HepG2 (cell line): Measurements from ENCODE around the gene WNT1. TPM values are rescaled to one million over a fixed set of nuclear protein-coding genes. Genes with fewer than 3 reads are reported as not detected.

Experiments used
- ATAC-seq: fragments of 200-7000 bp; cut with Tn5 transposase; 3 replicates; pipeline ENCODE4 v1.9.1; 2020; ENCODE audit warnings: mild to moderate bottlenecking, moderate library complexity
- BruUV-seq: library from RNA; stranded (reverse); fragments of 400-500 nt; replicated peaks from 2 replicates; lab custom pipeline; 2021; lab: Mats Ljungman, UMichigan
- CTCF ChIA-PET: fragments of 300-600 bp; formaldehyde crosslinking; extraction: SDS; loops from one replicate; lab custom pipeline; 2021; ENCODE audit warnings: low total read pairs, inconsistent platforms, low intra/inter-chr PET ratio; lab: Yijun Ruan, JAX
- POLR2A ChIA-PET: fragments of 350-600 bp; sonication (Branson Sonifier 250); formaldehyde crosslinking; loops from one replicate; lab custom pipeline; 2020; ENCODE audit warnings: antibody characterized with exemption, inconsistent platforms; lab: Yijun Ruan, JAX
- DNase-seq: peaks from one replicate; pipeline ENCODE4 v3.0.0-alpha.2; 2015; ENCODE audit warnings: low spot score
- FAIRE-seq: peaks from 3 replicates; lab custom pipeline; 2011; peaks lifted over from hg19 to GRCh38; lab: Jason Lieb, UNC
- H2AFZ ChIP-seq: one replicate; pipeline ENCODE4 v1.6.1; 2011; ENCODE audit warnings: low read length, inconsistent platforms
- H3K27ac ChIP-seq: fragments of 300-600 bp; 3 replicates; pipeline ENCODE4 v1.8.0; 2011; ENCODE audit warnings: mixed run types, mild to moderate bottlenecking, mixed read lengths, low read length, inconsistent platforms; ENCODE audit not compliant: insufficient read depth; ENCODE audit errors: extremely low read length
- H3K27me3 ChIP-seq, 2 experiments: fragments of 200-600 bp in 1 of 2; 2 replicates in 1 of 2; 3 replicates in 1 of 2; pipeline versions ENCODE4 v1.6.0 to v1.8.0; 2011; ENCODE audit warnings: low read length in 2 of 2, mild to moderate bottlenecking in 2 of 2, moderate library complexity in 2 of 2, inconsistent platforms in 1 of 2; ENCODE audit not compliant: insufficient read depth in 2 of 2, control insufficient read depth in 1 of 2
- H3K36me3 ChIP-seq, 2 experiments: fragments of 200-600 bp in 1 of 2; replicated peaks in 1 of 2; 2 replicates in 1 of 2; 3 replicates in 1 of 2; pipeline versions ENCODE4 v1.5.1 to v1.8.0; 2011; ENCODE audit warnings: low read length in 2 of 2, inconsistent platforms in 1 of 2; ENCODE audit not compliant: insufficient read depth in 2 of 2, control insufficient read depth in 1 of 2
- H3K4me1 ChIP-seq: 2 replicates; pipeline ENCODE4 v1.5.1; 2012; ENCODE audit warnings: low read length, inconsistent platforms; ENCODE audit not compliant: insufficient read depth
- H3K4me2 ChIP-seq: 2 replicates; pipeline ENCODE4 v1.6.0; 2011; ENCODE audit warnings: low read depth, low read length, inconsistent platforms
- H3K4me3 ChIP-seq, 3 experiments: fragments of 200-600 bp in 1 of 3; sonication (generic), shearing (Covaris generic) in 1 of 3; replicated peaks in 1 of 3; 2 replicates each; pipeline ENCODE4 v1.5.1; 2011 to 2016; ENCODE audit warnings: low read length in 3 of 3, inconsistent platforms in 2 of 3, low read depth in 2 of 3, mild to moderate bottlenecking in 2 of 3, control low read depth in 1 of 3, mixed read lengths in 1 of 3; ENCODE audit not compliant: insufficient read depth in 1 of 3
- H3K79me2 ChIP-seq: one replicate; pipeline ENCODE4 v1.6.1; 2011; ENCODE audit warnings: low read length, inconsistent platforms; ENCODE audit not compliant: insufficient read depth
- H3K9ac ChIP-seq: 2 replicates; pipeline ENCODE4 v1.6.0; 2011; ENCODE audit warnings: mild to moderate bottlenecking, low read depth, low read length, inconsistent platforms; ENCODE audit not compliant: insufficient read depth
- H3K9me3 ChIP-seq: 2 replicates; pipeline ENCODE4 v1.5.1; 2012; ENCODE audit warnings: mild to moderate bottlenecking, low read length
- H4K20me1 ChIP-seq: 2 replicates; pipeline ENCODE4 v1.6.0; 2011; ENCODE audit warnings: inconsistent platforms, mild to moderate bottlenecking, low read length, moderate library complexity; ENCODE audit not compliant: insufficient read depth
- AGO2 ChIP-seq: fragments of 200-400 bp; formaldehyde crosslinking; optimal IDR thresholded peaks from 2 replicates; pipeline ENCODE3; 2017; ENCODE audit warnings: mild to moderate bottlenecking, low read depth, low read length, moderate library complexity
- FOXO1 ChIP-seq: sonication (generic); formaldehyde crosslinking; IDR thresholded peaks from 2 replicates; pipeline ENCODE4 v1.4.0; 2020; ENCODE audit warnings: missing genetic modification reagents
- RBM22 ChIP-seq: fragments of 200-400 bp; formaldehyde crosslinking; optimal IDR thresholded peaks from 2 replicates; pipeline ENCODE3; 2017; ENCODE audit warnings: mild to moderate bottlenecking, low read length, moderate library complexity
- WGBS: methylation state at CpG from one replicate; pipeline ENCODE4 v1.1.6; 2017; ENCODE audit warnings: low lambda C conversion rate; 5-methylcytosine and 5-hydroxymethylcytosine counted together
- in situ Hi-C: cut with HindIII; loops from 2 replicates; pipeline ENCODE4 v1.10.0; 2017; ENCODE audit warnings: low pct_unique_long_range_greater_than_20kb; ENCODE audit not compliant: extremely low pct_ligation_motif_present
- intact Hi-C: fragments of 100-400 bp; cut with micrococcal nuclease; formaldehyde crosslinking; loops from one replicate; pipeline ENCODE4 v1.10.0; 2022; ENCODE audit not compliant: unreplicated experiment
- polyA plus RNA-seq, 8 experiments: library from polyadenylated mRNA; depleted of rRNA in 3 of 8; stranded (reverse) in 7 of 8; unstranded in 1 of 8; fragments of >200 nt; fragmentation: Illumina TruSeq in 4 of 8; extraction: Trizol in 4 of 8; gene quantifications; 2 replicates each; pipeline versions ENCODE4 v1.2.1 to v1.2.3, GENCODE V29; 2011 to 2016; ENCODE audit warnings: low read depth in 4 of 8, missing spikeins in 1 of 8, mixed read lengths in 1 of 8; ENCODE audit not compliant: insufficient read depth in 1 of 8
- total RNA-seq, 5 experiments: library from RNA; depleted of rRNA; stranded (reverse); fragments of >200 nt; fragmentation: Illumina TruSeq; extraction: Trizol; gene quantifications; 2 replicates each; pipeline ENCODE4 v1.2.3, GENCODE V29; 2016; ENCODE audit warnings: low read depth in 1 of 5
- TF ChIP-seq, protein P1 (sequence below): sonication (generic); formaldehyde crosslinking; IDR thresholded peaks from 2 replicates; pipeline ENCODE4 v1.4.0; 2020; ENCODE audit warnings: missing genetic modification reagents
- TF ChIP-seq, protein P2 (sequence below): sonication (generic); formaldehyde crosslinking; IDR thresholded peaks from 2 replicates; pipeline ENCODE4 v1.8.1; 2023; ENCODE audit warnings: mild to moderate bottlenecking, missing genetic modification reagents

Gene WNT1
- total and polyA plus RNA-seq, 2 of the 13 experiments (the other 11 are each of a cell fraction or from before 2014, with no cell fraction given) = not detected

DNA sequence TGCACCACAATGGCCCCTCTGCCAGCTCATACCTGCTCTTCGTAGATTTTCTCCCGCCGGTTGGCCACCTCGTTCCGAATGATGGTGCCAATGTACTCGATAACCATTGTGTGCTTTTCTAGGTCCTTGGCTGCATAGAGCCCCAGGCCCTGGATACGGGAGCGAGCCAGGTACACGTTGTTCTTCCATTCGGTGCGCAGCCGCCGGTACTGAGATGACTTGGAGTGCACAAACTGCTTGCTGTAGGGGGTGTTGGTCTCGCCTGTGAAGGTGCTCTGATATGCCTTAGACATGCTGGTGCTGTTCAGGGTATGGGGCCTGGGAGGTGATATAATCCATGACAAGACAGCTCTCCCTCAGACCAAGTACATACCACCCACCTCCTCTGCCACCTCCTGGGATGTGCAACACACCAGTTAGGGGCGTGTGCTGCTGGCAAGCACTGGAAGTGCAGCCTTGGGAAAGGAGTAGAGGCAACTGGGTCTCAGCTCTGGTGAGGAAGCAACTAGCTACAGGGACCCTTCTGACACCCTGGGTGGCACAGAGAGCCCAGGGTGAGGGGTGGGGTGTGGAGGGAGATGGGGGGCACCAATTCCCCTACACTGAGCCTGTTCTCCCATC is 44.5 kb downstream of the WNT1 start:
- Histone ChIP-seq H3K9me3 (no peaks in the 10 kb centered on the region), H3K27ac (no peak overlapping the region), H3K9ac (no peak overlapping the region), H2AFZ (no peak overlapping the region), H3K4me1 (peaks cover 10% of the 10 kb centered on the region), H3K4me3 (no peak overlapping the region), H3K79me2 (peaks cover 5% of the 10 kb centered on the region), H3K36me3 (peaks cover 26 to 50% of the 10 kb centered on the region in 2 experiments), H4K20me1 (no peaks in the 10 kb centered on the region), H3K27me3 (no peaks in the 10 kb centered on the region), H3K4me2 (no peak overlapping the region)
- no peak for DNase-seq
- no peak for FAIRE-seq
- peak; percentile 32 for TF ChIP-seq AGO2
- TF ChIP-seq FOXO1 (CRISPR knock-in tag) = no peak
- TF ChIP-seq, protein P1, sequence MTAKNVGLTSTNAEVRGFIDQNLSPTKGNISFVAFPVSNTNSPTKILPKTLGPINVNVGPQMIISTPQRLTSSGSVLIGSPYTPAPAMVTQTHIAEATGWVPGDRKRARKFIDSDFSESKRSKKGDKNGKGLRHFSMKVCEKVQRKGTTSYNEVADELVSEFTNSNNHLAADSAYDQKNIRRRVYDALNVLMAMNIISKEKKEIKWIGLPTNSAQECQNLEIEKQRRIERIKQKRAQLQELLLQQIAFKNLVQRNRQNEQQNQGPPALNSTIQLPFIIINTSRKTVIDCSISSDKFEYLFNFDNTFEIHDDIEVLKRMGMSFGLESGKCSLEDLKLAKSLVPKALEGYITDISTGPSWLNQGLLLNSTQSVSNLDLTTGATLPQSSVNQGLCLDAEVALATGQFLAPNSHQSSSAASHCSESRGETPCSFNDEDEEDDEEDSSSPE (CRISPR knock-in tag) = no peak
- TF ChIP-seq, protein P2, sequence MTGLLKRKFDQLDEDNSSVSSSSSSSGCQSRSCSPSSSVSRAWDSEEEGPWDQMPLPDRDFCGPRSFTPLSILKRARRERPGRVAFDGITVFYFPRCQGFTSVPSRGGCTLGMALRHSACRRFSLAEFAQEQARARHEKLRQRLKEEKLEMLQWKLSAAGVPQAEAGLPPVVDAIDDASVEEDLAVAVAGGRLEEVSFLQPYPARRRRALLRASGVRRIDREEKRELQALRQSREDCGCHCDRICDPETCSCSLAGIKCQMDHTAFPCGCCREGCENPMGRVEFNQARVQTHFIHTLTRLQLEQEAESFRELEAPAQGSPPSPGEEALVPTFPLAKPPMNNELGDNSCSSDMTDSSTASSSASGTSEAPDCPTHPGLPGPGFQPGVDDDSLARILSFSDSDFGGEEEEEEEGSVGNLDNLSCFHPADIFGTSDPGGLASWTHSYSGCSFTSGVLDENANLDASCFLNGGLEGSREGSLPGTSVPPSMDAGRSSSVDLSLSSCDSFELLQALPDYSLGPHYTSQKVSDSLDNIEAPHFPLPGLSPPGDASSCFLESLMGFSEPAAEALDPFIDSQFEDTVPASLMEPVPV (CRISPR knock-in tag) = no peak
- no peak for TF ChIP-seq RBM22
- in situ Hi-C loops = no loop called here
- ATAC-seq = no peak
- BruUV-seq = no TSS peak
- 96% methylated on average over 15 of the region's 15 CpGs for WGBS
- ChIA-PET CTCF (no interaction called here), POLR2A (interaction anchor here (1.1 kb wide), 1 partner anchor 26 kb away, joined by 3 read pairs; no protein-coding TSS in a partner anchor)
- intact Hi-C loops = no loop called here
